HEK293 (cell line): ENCODE results near the gene PARP6.
A peak's percentile ranks its signal among the peaks of the same experiment; 100 is the strongest.

Experiments
- CTCF ChIA-PET: fragments of 350-600 bp; formaldehyde crosslinking; extraction: SDS; loops from one replicate; lab custom pipeline; 2021; ENCODE audit warnings: antibody characterized with exemption; lab: Yijun Ruan, JAX
- POLR2A ChIA-PET: fragments of 300-600 bp; formaldehyde crosslinking; extraction: SDS; loops from one replicate; lab custom pipeline; 2020; ENCODE audit warnings: antibody characterized with exemption, inconsistent platforms; lab: Yijun Ruan, JAX
- H3K27ac ChIP-seq: fragments of 200-500 bp; sonication (Bioruptor generic); 2 replicates; pipeline ENCODE4 v1.5.1; 2014; ENCODE audit warnings: low read depth, low read length, control low read depth, inconsistent platforms; ENCODE audit errors: extremely low read depth
- H3K36me3 ChIP-seq, 2 experiments: fragments of 200-500 bp in 1 of 2; sonication (Bioruptor generic) in 1 of 2; 1 replicate in 1 of 2; 2 replicates in 1 of 2; pipeline ENCODE4 v1.5.1; 2014 to 2017; ENCODE audit warnings: inconsistent platforms in 2 of 2, low read length in 2 of 2; ENCODE audit not compliant: control insufficient read depth in 2 of 2, insufficient read depth in 1 of 2
- H3K4me1 ChIP-seq: fragments of 200-500 bp; sonication (Bioruptor generic); 2 replicates; pipeline ENCODE4 v1.5.1; 2014; ENCODE audit warnings: mild to moderate bottlenecking, low read length, inconsistent platforms; ENCODE audit not compliant: control insufficient read depth, insufficient read depth
- H3K4me3 ChIP-seq: 2 replicates; pipeline ENCODE4 v1.5.1; 2011; ENCODE audit warnings: low read depth, mild to moderate bottlenecking, control low read depth, low read length, moderate library complexity
- H3K9me3 ChIP-seq: fragments of 200-500 bp; sonication (Bioruptor generic); 2 replicates; pipeline ENCODE4 v1.5.1; 2014; ENCODE audit warnings: low read depth, low read length, inconsistent platforms; ENCODE audit not compliant: control insufficient read depth, insufficient read depth
- OVOL3 ChIP-seq: fragments of 450-650 bp; formaldehyde crosslinking; IDR thresholded peaks from 2 replicates; pipeline ENCODE4 v1.5.1; 2016; ENCODE audit warnings: missing biosample characterization, missing genetic modification characterization
- ZIC2 ChIP-seq: fragments of 450-650 bp; formaldehyde crosslinking; IDR thresholded peaks from 2 replicates; pipeline ENCODE4 v1.5.1; 2016; ENCODE audit warnings: missing biosample characterization, missing genetic modification characterization
- ZNF121 ChIP-seq: fragments of 450-650 bp; formaldehyde crosslinking; IDR thresholded peaks from 2 replicates; pipeline ENCODE4 v1.5.1; 2016; ENCODE audit warnings: missing biosample characterization, missing genetic modification characterization
- ZNF184 ChIP-seq: fragments of 450-650 bp; IDR thresholded peaks from 2 replicates; pipeline ENCODE4 v1.5.1; 2018; ENCODE audit warnings: missing biosample characterization, mild to moderate bottlenecking, missing genetic modification characterization
- ZNF600 ChIP-seq: fragments of 450-650 bp; formaldehyde crosslinking; IDR thresholded peaks from 2 replicates; pipeline ENCODE4 v1.5.1; 2016; ENCODE audit warnings: missing biosample characterization, missing genetic modification characterization
- TF ChIP-seq, protein P1 (sequence below): fragments of 450-650 bp; formaldehyde crosslinking; conservative IDR thresholded peaks from 2 replicates; pipeline ENCODE4 v1.5.1; 2016; ENCODE audit warnings: low read depth, missing biosample characterization, missing genetic modification characterization
- TF ChIP-seq, protein P2 (sequence below): fragments of 450-650 bp; formaldehyde crosslinking; IDR thresholded peaks from 2 replicates; pipeline ENCODE4 v1.5.1; 2016; ENCODE audit warnings: missing biosample characterization, missing genetic modification characterization
- TF ChIP-seq, protein P3 (sequence below): fragments of 450-650 bp; formaldehyde crosslinking; IDR thresholded peaks from 2 replicates; pipeline ENCODE4 v1.5.1; 2016; ENCODE audit warnings: missing biosample characterization, missing genetic modification characterization, low read depth
- TF ChIP-seq, protein P4 (sequence below): fragments of 450-650 bp; formaldehyde crosslinking; IDR thresholded peaks from 2 replicates; pipeline ENCODE4 v1.5.1; 2016; ENCODE audit warnings: missing biosample characterization, missing genetic modification characterization

PARP6 gene

DNA sequence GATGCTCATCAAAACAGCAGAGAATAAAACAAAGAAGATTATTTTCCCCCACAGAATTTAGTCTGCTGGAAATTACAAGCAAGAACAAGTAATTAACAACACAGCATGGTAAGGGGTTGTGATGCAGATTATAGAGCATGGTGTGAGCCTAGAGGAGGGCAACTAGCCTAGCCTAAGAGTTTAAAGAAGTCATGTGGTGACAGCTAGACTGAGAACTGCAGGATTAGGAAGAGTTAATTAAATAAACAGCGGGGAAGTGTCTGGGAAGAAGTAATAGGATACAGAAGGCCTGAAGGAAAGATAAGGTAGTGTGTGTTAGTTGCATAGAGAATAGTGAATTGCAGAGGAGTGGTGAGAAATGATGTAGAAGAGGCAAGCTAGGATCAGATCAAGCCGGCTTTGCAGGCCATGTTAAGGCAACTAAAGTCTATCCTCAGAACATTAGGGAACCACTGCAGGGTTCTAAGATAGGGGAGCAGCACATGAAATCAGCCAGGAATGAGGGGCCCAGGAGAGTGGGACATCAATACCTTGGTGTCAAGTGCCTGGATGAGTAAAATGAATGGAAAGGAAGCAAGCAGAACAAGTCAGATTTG, 29.5 kb downstream of the PARP6 start:
- CTCF ChIA-PET = interaction anchor here (1.3 to 1.9 kb wide), 2 partner anchors 16 to 479 kb away, joined by 3 to 13 read pairs; no protein-coding TSS in a partner anchor
- H3K4me1 ChIP-seq = peaks cover 6% of the 10 kb centered on the region; the same call in 1 of the 2 replicates
- POLR2A ChIA-PET = interaction anchor here (0.6 to 6.9 kb wide), 4 partner anchors 12 to 21 kb away, joined by 3 to 66 read pairs (median 4); partner anchors contain the start of gene PKM
- H3K4me3 ChIP-seq = no peak overlapping the region
- TF ChIP-seq ZIC2 (peak; percentile 87), ZNF600 (tag by site-specific recombination) (0 out of 2 replicates have a peak, but pooled peaks have one; percentile 13), OVOL3 (no peak)
- TF ChIP-seq, protein P1, sequence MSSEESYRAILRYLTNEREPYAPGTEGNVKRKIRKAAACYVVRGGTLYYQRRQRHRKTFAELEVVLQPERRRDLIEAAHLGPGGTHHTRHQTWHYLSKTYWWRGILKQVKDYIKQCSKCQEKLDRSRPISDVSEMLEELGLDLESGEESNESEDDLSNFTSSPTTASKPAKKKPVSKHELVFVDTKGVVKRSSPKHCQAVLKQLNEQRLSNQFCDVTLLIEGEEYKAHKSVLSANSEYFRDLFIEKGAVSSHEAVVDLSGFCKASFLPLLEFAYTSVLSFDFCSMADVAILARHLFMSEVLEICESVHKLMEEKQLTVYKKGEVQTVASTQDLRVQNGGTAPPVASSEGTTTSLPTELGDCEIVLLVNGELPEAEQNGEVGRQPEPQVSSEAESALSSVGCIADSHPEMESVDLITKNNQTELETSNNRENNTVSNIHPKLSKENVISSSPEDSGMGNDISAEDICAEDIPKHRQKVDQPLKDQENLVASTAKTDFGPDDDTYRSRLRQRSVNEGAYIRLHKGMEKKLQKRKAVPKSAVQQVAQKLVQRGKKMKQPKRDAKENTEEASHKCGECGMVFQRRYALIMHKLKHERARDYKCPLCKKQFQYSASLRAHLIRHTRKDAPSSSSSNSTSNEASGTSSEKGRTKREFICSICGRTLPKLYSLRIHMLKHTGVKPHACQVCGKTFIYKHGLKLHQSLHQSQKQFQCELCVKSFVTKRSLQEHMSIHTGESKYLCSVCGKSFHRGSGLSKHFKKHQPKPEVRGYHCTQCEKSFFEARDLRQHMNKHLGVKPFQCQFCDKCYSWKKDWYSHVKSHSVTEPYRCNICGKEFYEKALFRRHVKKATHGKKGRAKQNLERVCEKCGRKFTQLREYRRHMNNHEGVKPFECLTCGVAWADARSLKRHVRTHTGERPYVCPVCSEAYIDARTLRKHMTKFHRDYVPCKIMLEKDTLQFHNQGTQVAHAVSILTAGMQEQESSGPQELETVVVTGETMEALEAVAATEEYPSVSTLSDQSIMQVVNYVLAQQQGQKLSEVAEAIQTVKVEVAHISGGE (tag by site-specific recombination) = no peak
- H3K36me3 ChIP-seq = peaks cover 55 to 62% of the 10 kb centered on the region in 2 experiments
- no peaks in the 10 kb centered on the region for H3K9me3 ChIP-seq
- no peak overlapping the region; the same call in 1 of the 2 replicates for H3K27ac ChIP-seq

DNA sequence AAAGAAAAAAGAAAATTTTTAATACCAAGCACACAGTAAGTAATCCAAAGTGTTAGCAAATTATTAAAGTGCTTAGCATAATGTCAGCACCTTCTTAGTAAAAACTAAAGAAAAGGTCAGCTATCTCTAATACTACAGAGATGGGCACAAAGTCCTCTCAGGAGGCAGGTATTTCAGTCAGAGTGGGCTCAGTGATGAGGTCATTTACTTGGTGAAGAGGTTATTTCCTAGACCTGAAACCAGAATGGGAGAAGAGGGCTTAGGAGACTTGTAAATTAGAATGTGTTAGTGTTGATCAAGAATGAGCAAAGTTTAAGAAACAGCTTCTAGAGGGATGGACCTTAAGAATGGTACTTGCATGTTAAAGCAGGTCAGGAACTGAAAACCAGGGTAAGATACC, 32.7 kb downstream of the PARP6 start:
- Histone ChIP-seq H3K4me1 (peaks cover 18% of the 10 kb centered on the region), H3K27ac (no peak overlapping the region), H3K4me3 (no peak overlapping the region)
- POLR2A ChIA-PET = interaction anchor here (0.5 to 6.9 kb wide), 6 partner anchors 9 to 1360 kb away, joined by 3 to 66 read pairs (median 3); partner anchors contain the start of gene PKM
- TF ChIP-seq, protein P2, sequence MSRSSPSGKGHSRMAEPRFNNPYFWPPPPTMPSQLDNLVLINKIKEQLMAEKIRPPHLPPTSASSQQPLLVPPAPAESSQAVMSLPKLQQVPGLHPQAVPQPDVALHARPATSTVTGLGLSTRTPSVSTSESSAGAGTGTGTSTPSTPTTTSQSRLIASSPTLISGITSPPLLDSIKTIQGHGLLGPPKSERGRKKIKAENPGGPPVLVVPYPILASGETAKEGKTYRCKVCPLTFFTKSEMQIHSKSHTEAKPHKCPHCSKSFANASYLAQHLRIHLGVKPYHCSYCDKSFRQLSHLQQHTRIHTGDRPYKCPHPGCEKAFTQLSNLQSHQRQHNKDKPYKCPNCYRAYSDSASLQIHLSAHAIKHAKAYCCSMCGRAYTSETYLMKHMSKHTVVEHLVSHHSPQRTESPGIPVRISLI (tag by site-specific recombination) = 0 out of 2 replicates have a peak, but pooled peaks have one; percentile 51
- TF ChIP-seq, protein P3, sequence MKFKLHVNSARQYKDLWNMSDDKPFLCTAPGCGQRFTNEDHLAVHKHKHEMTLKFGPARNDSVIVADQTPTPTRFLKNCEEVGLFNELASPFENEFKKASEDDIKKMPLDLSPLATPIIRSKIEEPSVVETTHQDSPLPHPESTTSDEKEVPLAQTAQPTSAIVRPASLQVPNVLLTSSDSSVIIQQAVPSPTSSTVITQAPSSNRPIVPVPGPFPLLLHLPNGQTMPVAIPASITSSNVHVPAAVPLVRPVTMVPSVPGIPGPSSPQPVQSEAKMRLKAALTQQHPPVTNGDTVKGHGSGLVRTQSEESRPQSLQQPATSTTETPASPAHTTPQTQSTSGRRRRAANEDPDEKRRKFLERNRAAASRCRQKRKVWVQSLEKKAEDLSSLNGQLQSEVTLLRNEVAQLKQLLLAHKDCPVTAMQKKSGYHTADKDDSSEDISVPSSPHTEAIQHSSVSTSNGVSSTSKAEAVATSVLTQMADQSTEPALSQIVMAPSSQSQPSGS (tag by site-specific recombination) = peak; percentile 61; the same call in 1 of the 2 replicates
- TF ChIP-seq, protein P4, sequence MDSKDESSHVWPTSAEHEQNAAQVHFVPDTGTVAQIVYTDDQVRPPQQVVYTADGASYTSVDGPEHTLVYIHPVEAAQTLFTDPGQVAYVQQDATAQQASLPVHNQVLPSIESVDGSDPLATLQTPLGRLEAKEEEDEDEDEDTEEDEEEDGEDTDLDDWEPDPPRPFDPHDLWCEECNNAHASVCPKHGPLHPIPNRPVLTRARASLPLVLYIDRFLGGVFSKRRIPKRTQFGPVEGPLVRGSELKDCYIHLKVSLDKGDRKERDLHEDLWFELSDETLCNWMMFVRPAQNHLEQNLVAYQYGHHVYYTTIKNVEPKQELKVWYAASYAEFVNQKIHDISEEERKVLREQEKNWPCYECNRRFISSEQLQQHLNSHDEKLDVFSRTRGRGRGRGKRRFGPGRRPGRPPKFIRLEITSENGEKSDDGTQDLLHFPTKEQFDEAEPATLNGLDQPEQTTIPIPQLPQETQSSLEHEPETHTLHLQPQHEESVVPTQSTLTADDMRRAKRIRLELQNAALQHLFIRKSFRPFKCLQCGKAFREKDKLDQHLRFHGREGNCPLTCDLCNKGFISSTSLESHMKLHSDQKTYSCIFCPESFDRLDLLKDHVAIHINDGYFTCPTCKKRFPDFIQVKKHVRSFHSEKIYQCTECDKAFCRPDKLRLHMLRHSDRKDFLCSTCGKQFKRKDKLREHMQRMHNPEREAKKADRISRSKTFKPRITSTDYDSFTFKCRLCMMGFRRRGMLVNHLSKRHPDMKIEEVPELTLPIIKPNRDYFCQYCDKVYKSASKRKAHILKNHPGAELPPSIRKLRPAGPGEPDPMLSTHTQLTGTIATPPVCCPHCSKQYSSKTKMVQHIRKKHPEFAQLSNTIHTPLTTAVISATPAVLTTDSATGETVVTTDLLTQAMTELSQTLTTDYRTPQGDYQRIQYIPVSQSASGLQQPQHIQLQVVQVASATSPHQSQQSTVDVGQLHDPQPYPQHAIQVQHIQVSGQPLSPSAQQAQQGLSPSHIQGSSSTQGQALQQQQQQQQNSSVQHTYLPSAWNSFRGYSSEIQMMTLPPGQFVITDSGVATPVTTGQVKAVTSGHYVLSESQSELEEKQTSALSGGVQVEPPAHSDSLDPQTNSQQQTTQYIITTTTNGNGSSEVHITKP (tag by site-specific recombination) = no peak
- TF ChIP-seq, all 188 proteins: peak for 2
- H3K9me3 ChIP-seq = no peaks in the 10 kb centered on the region
- H3K36me3 ChIP-seq = peaks cover 25 to 51% of the 10 kb centered on the region in 2 experiments
- CTCF ChIA-PET = interaction anchor here (0.7 to 2.1 kb wide), 5 partner anchors 9 to 73 kb away, joined by 3 to 6 read pairs (median 4); partner anchors contain the start of gene PKM

DNA sequence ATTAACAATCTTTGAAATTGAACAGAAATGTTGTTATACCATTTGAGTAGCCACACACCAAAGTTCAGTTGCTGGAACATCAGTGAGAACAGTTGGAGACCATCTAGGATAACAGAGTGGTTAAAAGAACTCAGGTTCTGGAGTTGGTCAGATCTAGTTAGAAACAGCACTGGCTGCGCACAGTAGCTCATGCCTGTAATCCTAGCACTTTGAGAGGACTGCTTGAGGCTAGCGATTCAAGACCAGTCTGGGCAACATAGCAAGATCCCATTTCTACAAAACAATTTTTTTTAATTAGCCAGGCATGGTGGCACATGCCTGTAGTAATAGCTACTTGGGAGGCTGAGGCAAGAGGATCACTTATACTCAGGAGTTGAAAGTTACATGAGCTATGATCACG, 33.8 kb downstream of the PARP6 start:
- Histone ChIP-seq H3K9me3 (no peaks in the 10 kb centered on the region), H3K4me3 (no peak overlapping the region), H3K4me1 (peaks cover 18% of the 10 kb centered on the region), H3K27ac (no peak overlapping the region), H3K36me3 (peaks cover 18 to 40% of the 10 kb centered on the region in 2 experiments)
- POLR2A ChIA-PET = interaction anchor here (1.0 to 6.9 kb wide), 3 partner anchors 8 to 12 kb away, joined by 3 to 66 read pairs (median 6); partner anchors contain the start of gene PKM
- TF ChIP-seq ZNF184 (no peak), ZNF121 (tag by site-specific recombination) (peak; percentile 95)
- CTCF ChIA-PET = interaction anchor here (2.1 kb wide), 1 partner anchor 11 kb away, joined by 5 read pairs; no protein-coding TSS in a partner anchor
